Measurements from ENCODE around the gene MAPRE3. TPM values are rescaled to one million over a fixed set of nuclear protein-coding genes. Genes with fewer than 3 reads are reported as not detected.

Gene MAPRE3
- total and polyA plus RNA-seq, 9 of the 15 experiments (the other 6 are each of a cell fraction or from before 2014, with no cell fraction given): 0.70 to 43.2 (median 12.6) TPM

- TF ChIP-seq SLC30A9 (CRISPR knock-in tag; IDR thresholded peaks at IDR 0.05) (no peak), TFAP4 (CRISPR knock-in tag; IDR thresholded peaks at IDR 0.05; ENCODE audit: borderline replicate concordance) (0 out of 2 replicates have a peak, but pooled peaks have one; percentile 54), SMAD3 (CRISPR knock-in tag; conservative IDR thresholded peaks at IDR 0.05) (0 out of 2 replicates have a peak, but pooled peaks have one; percentile 21), CC2D1A (IDR thresholded peaks at IDR 0.05) (peak; percentile 84), E2F4 (CRISPR knock-in tag; IDR thresholded peaks at IDR 0.05; ENCODE audit: low read depth) (no peak), YBX1 (IDR thresholded peaks at IDR 0.05) (no peak), GATAD2B (IDR thresholded peaks at IDR 0.05; ENCODE audit: borderline replicate concordance) (0 out of 2 replicates have a peak, but pooled peaks have one; percentile 32), NR2C1 (IDR thresholded peaks at IDR 0.05) (no peak), NR2C1 (tag; IDR thresholded peaks at IDR 0.05) (0 out of 2 replicates have a peak, but pooled peaks have one; percentile 41), CREB1 (IDR thresholded peaks at IDR 0.05) (no peak), CREB1 (CRISPR knock-in tag; IDR thresholded peaks at IDR 0.05) (no peak), GTF2E2 (tag; IDR thresholded peaks at IDR 0.05) (no peak), IRF1 (CRISPR knock-in tag; IDR thresholded peaks at IDR 0.05; ENCODE audit: borderline replicate concordance) (no peak), REST (IDR thresholded peaks at IDR 0.05; ENCODE audit: borderline replicate concordance) (peak; percentile 90), REST (CRISPR knock-in tag; IDR thresholded peaks at IDR 0.05; ENCODE audit: low read depth) (no peak), KLF16 (IDR thresholded peaks at IDR 0.05) (0 out of 2 replicates have a peak, but pooled peaks have one; percentile 40), DEAF1 (CRISPR knock-in tag; IDR thresholded peaks at IDR 0.05) (peak; percentile 89)
Observed at GRCh38 chr2:27016801-27017325, 46.4 kb downstream of the MAPRE3 start (continued).

Data from K562 (cell line).